HG02642 (cell line): ENCODE measurements around the gene NACC1.
"Not testable (repeated sequence)": the region's sequence is repeated elsewhere in the genome, so short reads cannot be mapped to it uniquely, and the experiment has no call there.

Source experiments
- ATAC-seq: cut with Tn5 transposase; IDR thresholded peaks from one replicate; pipeline ENCODE4 v1.9.1; 2021; ENCODE audit warnings: mild to moderate bottlenecking; ENCODE audit not compliant: unreplicated experiment, poor library complexity

Gene NACC1

GRCh38 chr19:13160557-13160956, 42.5 kb downstream of the NACC1 start:
- ATAC-seq = no peak

- peak; percentile 50 for ATAC-seq
Observed at GRCh38 chr19:13162724-13163608, 44.9 kb downstream of the NACC1 start.

- ATAC-seq = no peak
Observed at GRCh38 chr19:13163609-13164342, 45.7 kb downstream of the NACC1 start.

- ATAC-seq = no peak
Observed at GRCh38 chr19:13164343-13165161, 46.5 kb downstream of the NACC1 start.

GRCh38 chr19:13165162-13165997, 47.3 kb downstream of the NACC1 start:
- ATAC-seq = no peak

GRCh38 chr19:13166151-13166550, 48.1 kb downstream of the NACC1 start:
- ATAC-seq = not testable (repeated sequence)

- ATAC-seq = no peak
Observed at GRCh38 chr19:13169769-13170168, 51.7 kb downstream of the NACC1 start.

- ATAC-seq = no peak
Observed at GRCh38 chr19:13171146-13171545, 53.1 kb downstream of the NACC1 start.

- ATAC-seq = no peak
Observed at GRCh38 chr19:13172346-13173138, 54.5 kb downstream of the NACC1 start.

GRCh38 chr19:13173139-13173737, 55.2 kb downstream of the NACC1 start:
- ATAC-seq = no peak

GRCh38 chr19:13176345-13176744, 58.3 kb downstream of the NACC1 start:
- ATAC-seq = no peak

- not testable (repeated sequence) for ATAC-seq
Observed at GRCh38 chr19:13177584-13177983, 59.5 kb downstream of the NACC1 start.

- not testable (repeated sequence) for ATAC-seq
Observed at GRCh38 chr19:13178291-13178690, 60.2 kb downstream of the NACC1 start.

GRCh38 chr19:13181747-13182388, 63.8 kb downstream of the NACC1 start:
- no peak for ATAC-seq

- not testable (repeated sequence) for ATAC-seq
Observed at GRCh38 chr19:13184926-13185325, 66.9 kb downstream of the NACC1 start.

- not testable (repeated sequence) for ATAC-seq
Observed at GRCh38 chr19:13185763-13186657, 67.9 kb downstream of the NACC1 start.

GRCh38 chr19:13186688-13187087, 68.6 kb downstream of the NACC1 start:
- ATAC-seq = not testable (repeated sequence)
